ENCODE data around the gene PHF13. TPM values are rescaled to one million over a fixed set of nuclear protein-coding genes. Genes with fewer than 3 reads are reported as not detected.

PHF13 gene
- total and polyA plus RNA-seq, 9 of the 15 experiments (the other 6 are each of a cell fraction or from before 2014, with no cell fraction given), result 1.8 to 36.1 (median 11.7) TPM

GRCh38 chr1:6601049-6601922 lies 12.2 kb upstream of the PHF13 start (continued):
- TF ChIP-seq REST (IDR thresholded peaks at IDR 0.05; ENCODE audit: borderline replicate concordance), result peak; percentile 73
- 0 out of 2 replicates have a peak, but pooled peaks have one; percentile 21 for TF ChIP-seq REST (CRISPR knock-in tag; IDR thresholded peaks at IDR 0.05; ENCODE audit: low read depth)
- no peak for TF ChIP-seq SNRNP70 (optimal IDR thresholded peaks at IDR 0.05; ENCODE audit: low read depth, low read length)
- TF ChIP-seq GMEB1 (CRISPR knock-in tag; IDR thresholded peaks at IDR 0.05), result 0 out of 2 replicates have a peak, but pooled peaks have one; percentile 14
- no peak for TF ChIP-seq STAG1 (CRISPR knock-in tag; IDR thresholded peaks at IDR 0.05; ENCODE audit: borderline replicate concordance)
- TF ChIP-seq CREM (IDR thresholded peaks at IDR 0.05; ENCODE audit: low read depth), result peak; percentile 86
- TF ChIP-seq ZBTB5 (IDR thresholded peaks at IDR 0.05), result no peak
- TF ChIP-seq CEBPZ (IDR thresholded peaks at IDR 0.05; ENCODE audit: borderline replicate concordance, low read depth, low read length), result no peak
- no peak for TF ChIP-seq SIRT6 (IDR thresholded peaks at IDR 0.05; ENCODE audit: low read depth, low read length)
- TF ChIP-seq ELF2 (CRISPR knock-in tag; IDR thresholded peaks at IDR 0.05), result no peak
- TF ChIP-seq PYGO2 (tag; IDR thresholded peaks at IDR 0.05), result no peak

All from K562 (cell line).